Right renal pelvis (tissue), 4 donors: ENCODE data around the gene BCL7A. TPM values are rescaled to one million over a fixed set of nuclear protein-coding genes. Genes with fewer than 3 reads are reported as not detected.

Experiments used
- DNase-seq, 4 donors: peaks; one replicate each; pipeline ENCODE4 v3.0.0-alpha.2; 2013; ENCODE audit warnings: low read depth in 4 of 4, low spot score in 3 of 4, missing footprints in 1 of 4
- polyA plus RNA-seq, 4 donors: library from polyadenylated mRNA; unstranded; fragments of 120-200 nt; gene quantifications; one replicate each; pipeline ENCODE4 v1.2.1, GENCODE V29; 2013; ENCODE audit not compliant: insufficient read length in 4 of 4

The BCL7A gene
- polyA plus RNA-seq, 4 donors: 34.0 to 39.7 (median 37.6) TPM

GRCh38 chr12:122072031-122072970, 50.6 kb downstream of the BCL7A start:
- DNase-seq: no peak

- DNase-seq: no peak
These were observed 52.1 kb downstream of the BCL7A start for GRCh38 chr12:122073815-122074214.

GRCh38 chr12:122076743-122077495, 55.2 kb downstream of the BCL7A start:
- DNase-seq: no peak

GRCh38 chr12:122078141-122079032, 56.7 kb downstream of the BCL7A start, which contains the start of gene MLXIP:
MLXIP (plus strand) TSS chr12:122078756; CDS start chr12:122078854, 98 bp downstream.
- peak; percentile 86 to 88 (median 87) for DNase-seq

- no peak for DNase-seq
These were observed 57.4 kb downstream of the BCL7A start for GRCh38 chr12:122079033-122079531.

- DNase-seq: no peak
These were observed 57.9 kb downstream of the BCL7A start for GRCh38 chr12:122079532-122080081.

GRCh38 chr12:122080149-122081082, 58.7 kb downstream of the BCL7A start:
- no peak for DNase-seq

- DNase-seq: no peak
These were observed 59.5 kb downstream of the BCL7A start for GRCh38 chr12:122081083-122081696.

- no peak for DNase-seq
These were observed 60.1 kb downstream of the BCL7A start for GRCh38 chr12:122081697-122082221.

GRCh38 chr12:122082621-122083356, 61.1 kb downstream of the BCL7A start:
- no peak for DNase-seq

GRCh38 chr12:122084857-122085405, 63.2 kb downstream of the BCL7A start:
- DNase-seq: no peak

- no peak for DNase-seq
These were observed 63.9 kb downstream of the BCL7A start for GRCh38 chr12:122085591-122085990.

GRCh38 chr12:122086116-122086515, 64.4 kb downstream of the BCL7A start:
- DNase-seq: no peak

GRCh38 chr12:122086641-122087285, 65.1 kb downstream of the BCL7A start:
- DNase-seq: no peak

- no peak for DNase-seq
These were observed 65.9 kb downstream of the BCL7A start for GRCh38 chr12:122087431-122088178.
